ENCODE results near the gene INSC. TPM values are rescaled to one million over a fixed set of nuclear protein-coding genes. Genes with fewer than 3 reads are reported as not detected.

Gene INSC
- total and polyA plus RNA-seq, 2 of the 8 experiments (the other 6 are each of a cell fraction or from before 2014, with no cell fraction given) = 0.58 to 0.59 TPM

DNA sequence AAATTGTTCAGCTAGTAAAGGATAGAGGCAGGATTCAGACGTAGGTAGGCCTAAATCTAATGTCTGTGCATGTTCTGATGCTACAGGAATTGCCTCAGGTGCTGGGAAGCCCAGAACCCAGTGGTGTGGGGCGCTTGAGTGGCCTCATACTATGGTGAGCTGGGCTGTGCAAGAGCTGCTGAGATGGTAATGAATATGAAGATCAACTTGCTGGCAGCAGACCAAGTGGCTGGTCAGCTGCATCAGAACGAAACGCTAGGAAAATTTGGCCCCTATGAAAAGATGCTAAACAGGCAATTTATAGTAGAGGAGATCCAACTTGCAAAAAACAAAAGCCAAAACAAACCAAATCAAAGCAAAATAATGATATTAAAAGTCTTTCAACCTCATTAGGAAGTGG is 102.7 kb downstream of the INSC start:
- Histone ChIP-seq H3K4me2 (ENCODE audit: insufficient read depth in 1 of 2, low read depth in 2 of 2, low read length in 2 of 2) (no peak overlapping the region), H2BK120ac (replicated peaks; ENCODE audit: low read depth, low read length) (no peak overlapping the region), H3K36me3 (ENCODE audit: control insufficient read depth in 2 of 4, insufficient read depth in 4 of 4, low read length in 3 of 4) (no peaks in the 10 kb centered on the region), H3K18ac (ENCODE audit: extremely low read depth, low read length) (no peak overlapping the region), H2BK20ac (ENCODE audit: low read length) (no peak overlapping the region), H3K9me3 (ENCODE audit: insufficient read depth in 2 of 2, low read depth in 1 of 2, low read length in 1 of 2) (no peaks in the 10 kb centered on the region), H3K79me1 (ENCODE audit: low read depth, low read length) (no peaks in the 10 kb centered on the region), H3K79me2 (ENCODE audit: control insufficient read depth in 1 of 2, insufficient read depth in 2 of 2, low read length in 2 of 2) (no peaks in the 10 kb centered on the region), H3K4me3 (ENCODE audit: extremely low read depth in 1 of 4, insufficient read depth in 2 of 4, low read depth in 3 of 4, low read length in 4 of 4) (no peak overlapping the region), H4K91ac (replicated peaks; ENCODE audit: insufficient read length, low read length) (no peak overlapping the region), H4K5ac (ENCODE audit: insufficient read length, low read depth, low read length) (no peak overlapping the region), H2BK5ac (ENCODE audit: low read depth, low read length) (no peak overlapping the region), H3K23ac (ENCODE audit: insufficient read length) (no peak overlapping the region), H2AK5ac (ENCODE audit: low read depth, low read length) (no peak overlapping the region), H4K8ac (ENCODE audit: extremely low read depth, insufficient read depth, low read length) (no peak overlapping the region; the same call in 1 of the 2 replicates), H2BK15ac (ENCODE audit: low read length) (no peak overlapping the region), H2AFZ (ENCODE audit: low read length) (no peak overlapping the region), H3K56ac (replicated peaks; ENCODE audit: insufficient read length, low read depth, low read length) (no peak overlapping the region), H3K4me1 (replicated peaks in 1 of 4; ENCODE audit: control insufficient read depth in 3 of 4, insufficient read depth in 4 of 4, low read length in 3 of 4) (no peaks in the 10 kb centered on the region; a peak in 1 of 7 replicates), H3K27ac (ENCODE audit: low read depth, low read length) (no peak overlapping the region), H3K27me3 (replicated peaks in 1 of 4; ENCODE audit: control insufficient read depth in 3 of 4, extremely low read depth in 1 of 4, insufficient read depth in 3 of 4, low read length in 3 of 4) (no peaks in the 10 kb centered on the region), H3K23me2 (ENCODE audit: low read depth, low read length) (peaks cover 2% of the 10 kb centered on the region; the same call in 1 of the 2 replicates), H3K4ac (replicated peaks; ENCODE audit: insufficient read length, low read depth, low read length) (no peak overlapping the region), H3K9ac (replicated peaks in 1 of 4; ENCODE audit: extremely low read depth in 1 of 4, low read depth in 3 of 4, low read length in 3 of 4) (no peak overlapping the region), H2BK12ac (ENCODE audit: low read depth, low read length) (no peak overlapping the region), H3K14ac (ENCODE audit: insufficient read length) (no peak overlapping the region), H4K20me1 (replicated peaks in 1 of 2; ENCODE audit: control insufficient read depth in 1 of 2, insufficient read depth in 2 of 2, low read length in 2 of 2) (no peaks in the 10 kb centered on the region)
- POLR2A ChIA-PET (ENCODE audit: partially characterized antibody) = no interaction called here
- FAIRE-seq (no peak), DNase-seq (ENCODE audit: low read depth in 1 of 2, low spot score in 2 of 2) (no peak)
- CTCF ChIA-PET (ENCODE audit: partially characterized antibody) = interaction anchor here (0.6 to 3.8 kb wide), 20 partner anchors 8 to 798 kb away, joined by 3 to 30 read pairs (median 4); partner anchors contain the start of gene INSC
- 97% methylated on average over 4 of the region's 4 CpGs; no CpG with 5 or more reads in 1 of the 2 experiments for WGBS, 2 experiments (ENCODE audit: extremely low coverage in 1 of 2, insufficient coverage in 1 of 2, insufficient read length in 1 of 2, insufficient replicate concordance in 2 of 2, low coverage in 1 of 2, low lambda C conversion rate in 2 of 2, missing lambda C conversion rate in 1 of 2)
- TF ChIP-seq SIX5 (IDR thresholded peaks at IDR 0.05; ENCODE audit: low read depth, low read length) = no peak
